ENCODE results near the gene ORC4.
"Not testable (repeated sequence)": the region's sequence is repeated elsewhere in the genome, so short reads cannot be mapped to it uniquely, and the experiment has no call there.

Gene ORC4

GRCh38 chr2:148013876-148014275 lies 6.7 kb downstream of the ORC4 start:
- no peak for DNase-seq

GRCh38 chr2:148008411-148008810 lies 12.1 kb downstream of the ORC4 start:
- DNase-seq, result not testable (repeated sequence)

- no peak for DNase-seq
Observed at GRCh38 chr2:148007219-148007900, 13.2 kb downstream of the ORC4 start.

- no peak for DNase-seq
Observed at GRCh38 chr2:148006249-148007007, 14.1 kb downstream of the ORC4 start.

- not testable (repeated sequence) for DNase-seq
Observed at GRCh38 chr2:148002420-148002819, 18.1 kb downstream of the ORC4 start.

GRCh38 chr2:148000095-148000494 lies 20.4 kb downstream of the ORC4 start:
- DNase-seq, result no peak

GRCh38 chr2:147999126-147999525 lies 21.4 kb downstream of the ORC4 start:
- DNase-seq, result no peak

GRCh38 chr2:147998203-147998602 lies 22.3 kb downstream of the ORC4 start:
- DNase-seq, result no peak

- DNase-seq, result no peak
Observed at GRCh38 chr2:147996828-147997227, 23.7 kb downstream of the ORC4 start.

GRCh38 chr2:147994965-147995364 lies 25.6 kb downstream of the ORC4 start:
- not testable (repeated sequence) for DNase-seq

GRCh38 chr2:147989809-147990403 lies 30.6 kb downstream of the ORC4 start:
- DNase-seq, result peak in 1 of 2 donors; percentile 40

GRCh38 chr2:147989102-147989501 lies 31.4 kb downstream of the ORC4 start:
- no peak for DNase-seq

GRCh38 chr2:147980940-147981528 lies 39.5 kb downstream of the ORC4 start:
- no peak for DNase-seq

GRCh38 chr2:147977679-147978078 lies 42.9 kb downstream of the ORC4 start:
- no peak for DNase-seq

- DNase-seq, result no peak
Observed at GRCh38 chr2:147976102-147976501, 44.4 kb downstream of the ORC4 start.

- DNase-seq, result no peak
Observed at GRCh38 chr2:147968571-147968970, 52.0 kb downstream of the ORC4 start.

GRCh38 chr2:147952118-147952517 lies 68.4 kb downstream of the ORC4 start:
- no peak for DNase-seq

GRCh38 chr2:147945660-147946059 lies 74.9 kb downstream of the ORC4 start:
- DNase-seq, result no peak

- DNase-seq, result no peak
Observed at GRCh38 chr2:147939313-147939712, 81.2 kb downstream of the ORC4 start.

GRCh38 chr2:147937744-147938349 lies 82.7 kb downstream of the ORC4 start:
- peak in 1 of 2 donors; percentile 2 for DNase-seq

- no peak for DNase-seq
Observed at GRCh38 chr2:147934881-147935620, 85.5 kb downstream of the ORC4 start.

GRCh38 chr2:147933931-147934330 lies 86.6 kb downstream of the ORC4 start:
- no peak for DNase-seq

All from bone marrow (tissue), 2 donors.